ENCODE results near the gene IARS1. TPM values are rescaled to one million over a fixed set of nuclear protein-coding genes. Genes with fewer than 3 reads are reported as not detected.

Gene IARS1
- total RNA-seq, 1 donor from 2014 or later = 83.9 TPM

- H3K27ac ChIP-seq = no peak overlapping the region
- H3K4me3 ChIP-seq = no peak overlapping the region
- no peak for DNase-seq
- no peaks in the 10 kb centered on the region for H3K27me3 ChIP-seq
- ATAC-seq = no peak
- no peaks in the 10 kb centered on the region for H3K4me1 ChIP-seq
- intact Hi-C loops (cut with DNase I) = no loop called here
- H3K36me3 ChIP-seq = peaks cover 83% of the 10 kb centered on the region
- no peaks in the 10 kb centered on the region for H3K9me3 ChIP-seq
- TF ChIP-seq, protein P1, sequence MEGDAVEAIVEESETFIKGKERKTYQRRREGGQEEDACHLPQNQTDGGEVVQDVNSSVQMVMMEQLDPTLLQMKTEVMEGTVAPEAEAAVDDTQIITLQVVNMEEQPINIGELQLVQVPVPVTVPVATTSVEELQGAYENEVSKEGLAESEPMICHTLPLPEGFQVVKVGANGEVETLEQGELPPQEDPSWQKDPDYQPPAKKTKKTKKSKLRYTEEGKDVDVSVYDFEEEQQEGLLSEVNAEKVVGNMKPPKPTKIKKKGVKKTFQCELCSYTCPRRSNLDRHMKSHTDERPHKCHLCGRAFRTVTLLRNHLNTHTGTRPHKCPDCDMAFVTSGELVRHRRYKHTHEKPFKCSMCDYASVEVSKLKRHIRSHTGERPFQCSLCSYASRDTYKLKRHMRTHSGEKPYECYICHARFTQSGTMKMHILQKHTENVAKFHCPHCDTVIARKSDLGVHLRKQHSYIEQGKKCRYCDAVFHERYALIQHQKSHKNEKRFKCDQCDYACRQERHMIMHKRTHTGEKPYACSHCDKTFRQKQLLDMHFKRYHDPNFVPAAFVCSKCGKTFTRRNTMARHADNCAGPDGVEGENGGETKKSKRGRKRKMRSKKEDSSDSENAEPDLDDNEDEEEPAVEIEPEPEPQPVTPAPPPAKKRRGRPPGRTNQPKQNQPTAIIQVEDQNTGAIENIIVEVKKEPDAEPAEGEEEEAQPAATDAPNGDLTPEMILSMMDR (IDR thresholded peaks at IDR 0.05) = no peak
Measured at GRCh38 chr9:92308893-92309292, 15.4 kb upstream of the IARS1 start.

DNA sequence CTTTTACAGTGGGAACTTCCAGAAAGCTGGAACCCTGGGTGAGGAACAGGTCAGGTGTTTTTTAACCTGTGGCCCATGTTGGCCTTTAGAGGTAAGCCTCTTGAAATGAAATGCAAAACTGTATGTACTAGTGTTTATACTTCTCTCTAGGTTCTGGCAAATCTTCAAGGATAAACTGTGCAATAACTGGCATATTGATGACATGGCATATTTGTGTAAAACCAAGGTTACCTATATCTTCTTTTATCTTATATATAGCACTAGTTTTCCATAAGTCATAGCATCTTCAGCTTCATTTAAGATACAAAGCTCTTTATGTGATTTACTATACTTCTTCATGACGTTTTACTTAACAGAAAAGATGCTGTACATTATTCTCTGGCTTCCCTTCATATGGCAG is 7.4 kb upstream of the IARS1 start:
- Histone ChIP-seq H3K9me3 (no peaks in the 10 kb centered on the region), H3K36me3 (peaks cover 93% of the 10 kb centered on the region), H3K27ac (no peak overlapping the region), H3K4me3 (no peak overlapping the region), H3K4me1 (no peaks in the 10 kb centered on the region), H3K27me3 (no peaks in the 10 kb centered on the region)
- DNase-seq = no peak
- TF ChIP-seq, protein P1 (IDR thresholded peaks at IDR 0.05) = no peak
- ATAC-seq = no peak
- intact Hi-C loops (cut with DNase I) = no loop called here

DNA sequence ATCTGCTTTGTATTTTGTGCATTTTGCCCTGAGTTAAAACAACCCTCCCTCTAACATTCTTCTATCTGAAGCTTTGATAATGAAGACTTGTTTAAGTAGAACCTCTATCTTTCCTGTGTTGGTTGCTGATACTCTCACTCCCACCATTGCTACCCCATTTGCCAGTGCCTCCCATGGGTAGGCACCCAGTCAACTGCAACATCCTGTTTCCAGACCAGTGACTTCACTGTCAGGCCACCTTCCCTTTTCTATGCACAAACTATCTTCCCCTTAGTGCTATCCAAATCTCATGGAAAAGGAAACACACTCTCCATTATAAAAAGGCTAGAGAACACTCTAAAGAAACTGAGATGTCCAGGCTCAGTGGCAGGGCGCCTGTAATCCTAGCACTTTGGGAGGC is 5.6 kb upstream of the IARS1 start:
- TF ChIP-seq, protein P1 (IDR thresholded peaks at IDR 0.05) = no peak
- H3K27ac ChIP-seq = no peak overlapping the region
- H3K4me3 ChIP-seq = no peak overlapping the region
- H3K36me3 ChIP-seq = peaks cover 74% of the 10 kb centered on the region
- no peaks in the 10 kb centered on the region for H3K27me3 ChIP-seq
- ATAC-seq (no peak), DNase-seq (no peak)
- peaks cover 10% of the 10 kb centered on the region for H3K4me1 ChIP-seq
- intact Hi-C loops (cut with DNase I) = no loop called here
- H3K9me3 ChIP-seq = no peaks in the 10 kb centered on the region

DNA sequence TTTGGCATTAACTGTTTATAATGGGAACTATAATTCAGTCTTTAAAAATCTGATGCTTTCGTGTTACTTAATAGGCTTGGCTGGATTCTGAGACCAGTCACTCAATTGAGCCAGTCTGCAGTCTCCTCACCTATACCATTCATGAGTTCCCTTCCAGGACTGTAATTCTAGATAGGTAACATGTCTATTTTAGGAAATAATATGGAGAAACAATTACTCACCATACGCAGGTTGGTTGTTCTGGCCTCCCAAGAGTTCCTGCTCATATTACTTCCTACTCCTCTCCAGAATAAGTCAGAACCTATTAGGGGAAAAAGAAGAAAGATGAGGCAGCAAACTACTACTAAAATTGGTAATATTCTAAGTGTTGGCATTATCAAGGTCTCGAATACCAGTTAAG is 4.5 kb upstream of the IARS1 start:
- ATAC-seq (no peak), DNase-seq (no peak)
- peaks cover 10% of the 10 kb centered on the region for H3K4me1 ChIP-seq
- H3K4me3 ChIP-seq = no peak overlapping the region
- TF ChIP-seq, protein P1 (IDR thresholded peaks at IDR 0.05) = no peak
- no peaks in the 10 kb centered on the region for H3K9me3 ChIP-seq
- no peak overlapping the region for H3K27ac ChIP-seq
- H3K36me3 ChIP-seq = peaks cover 64% of the 10 kb centered on the region
- H3K27me3 ChIP-seq = no peaks in the 10 kb centered on the region
- intact Hi-C loops (cut with DNase I) = no loop called here

DNA sequence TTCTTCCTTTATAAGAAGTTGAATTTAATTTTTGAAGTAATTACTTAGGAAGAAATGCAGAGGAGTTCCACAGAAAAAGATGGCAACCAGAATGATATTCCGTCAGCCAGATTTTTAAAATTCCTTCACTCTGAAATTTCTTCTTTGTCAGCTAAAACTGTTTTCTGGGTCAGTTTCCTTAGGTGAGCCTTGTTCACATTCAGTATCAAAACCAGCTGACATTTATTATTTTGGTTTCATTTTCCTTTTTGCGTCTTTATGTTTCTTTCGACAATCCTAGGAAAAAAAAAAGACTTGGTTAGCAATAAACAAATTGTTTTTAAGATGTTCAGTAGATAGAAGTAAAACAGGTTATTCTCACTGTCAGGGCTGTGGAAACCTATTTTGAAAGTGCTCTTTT is 4.1 kb upstream of the IARS1 start:
- no peak overlapping the region for H3K27ac ChIP-seq
- H3K4me3 ChIP-seq = no peak overlapping the region
- intact Hi-C loops (cut with DNase I) = no loop called here
- H3K4me1 ChIP-seq = peaks cover 14% of the 10 kb centered on the region
- H3K36me3 ChIP-seq = peaks cover 59% of the 10 kb centered on the region
- DNase-seq = no peak
- no peak for ATAC-seq
- no peaks in the 10 kb centered on the region for H3K9me3 ChIP-seq
- H3K27me3 ChIP-seq = no peaks in the 10 kb centered on the region
- TF ChIP-seq, protein P1 (IDR thresholded peaks at IDR 0.05) = no peak

- Histone ChIP-seq H3K4me1 (peaks cover 20% of the 10 kb centered on the region), H3K4me3 (no peak overlapping the region), H3K27ac (no peak overlapping the region), H3K36me3 (peaks cover 42% of the 10 kb centered on the region), H3K9me3 (no peaks in the 10 kb centered on the region), H3K27me3 (no peaks in the 10 kb centered on the region)
- intact Hi-C loops (cut with DNase I) = no loop called here
- no peak for ATAC-seq
- DNase-seq = no peak
- TF ChIP-seq, protein P1 (IDR thresholded peaks at IDR 0.05) = no peak
Measured at GRCh38 chr9:92295827-92296258, 2.3 kb upstream of the IARS1 start.
